ENCODE results near the gene TARBP1. TPM values are rescaled to one million over a fixed set of nuclear protein-coding genes. Genes with fewer than 3 reads are reported as not detected.

Gene TARBP1
- total RNA-seq, 4 donors from 2014 or later = 17.2 to 25.8 (median 18.8) TPM

- TF ChIP-seq CTCF (IDR thresholded peaks at IDR 0.05; ENCODE audit: low read depth) = no peak
These were observed 16.4 kb upstream of the TARBP1 start for GRCh38 chr1:234495231-234495990.

- TF ChIP-seq CTCF (IDR thresholded peaks at IDR 0.05; ENCODE audit: low read depth) = no peak
These were observed 15.1 kb upstream of the TARBP1 start for GRCh38 chr1:234494049-234494448.

- no peak for TF ChIP-seq CTCF (IDR thresholded peaks at IDR 0.05; ENCODE audit: low read depth)
These were observed 12.0 kb upstream of the TARBP1 start for GRCh38 chr1:234490793-234491479.

GRCh38 chr1:234489698-234490077, 10.7 kb upstream of the TARBP1 start:
- no peak for TF ChIP-seq CTCF (IDR thresholded peaks at IDR 0.05; ENCODE audit: low read depth)

- no peak for TF ChIP-seq CTCF (IDR thresholded peaks at IDR 0.05; ENCODE audit: low read depth)
These were observed 10.2 kb upstream of the TARBP1 start for GRCh38 chr1:234489007-234489697.

GRCh38 chr1:234488054-234489006, 9.4 kb upstream of the TARBP1 start:
- TF ChIP-seq CTCF (IDR thresholded peaks at IDR 0.05; ENCODE audit: low read depth) = no peak
